HFFc6 (cell line): ENCODE data around the gene PPID. TPM values are rescaled to one million over a fixed set of nuclear protein-coding genes. Genes with fewer than 3 reads are reported as not detected.
"Not testable (repeated sequence)": the region's sequence is repeated elsewhere in the genome, so short reads cannot be mapped to it uniquely, and the experiment has no call there.

ENCODE experiments used
- DNase-seq: peaks from one replicate; pipeline ENCODE4 v3.0.0-alpha.2; 2018
- H3K27ac Mint-ChIP-seq: 2 replicates; pipeline ENCODE4 v1.8.0; 2020; ENCODE audit warnings: mild to moderate bottlenecking, mixed read lengths
- H3K27me3 Mint-ChIP-seq: 2 replicates; pipeline ENCODE4 v1.8.0; 2021; ENCODE audit warnings: mild to moderate bottlenecking, moderate library complexity, mixed read lengths; ENCODE audit not compliant: insufficient read depth
- H3K36me3 Mint-ChIP-seq: 2 replicates; pipeline ENCODE4 v1.8.0; 2021; ENCODE audit warnings: low read depth, mixed read lengths
- H3K4me1 Mint-ChIP-seq: 2 replicates; pipeline ENCODE4 v1.8.0; 2020; ENCODE audit warnings: low read depth, mixed read lengths
- H3K4me3 Mint-ChIP-seq: 2 replicates; pipeline ENCODE4 v1.8.0; 2020; ENCODE audit warnings: mild to moderate bottlenecking, moderate library complexity, mixed read lengths
- H3K9me3 Mint-ChIP-seq: 2 replicates; pipeline ENCODE4 v1.8.0; 2020; ENCODE audit warnings: mild to moderate bottlenecking, mixed read lengths
- total RNA-seq, 6 experiments: library from RNA; stranded (reverse); fragmentation: NEBNext Ultra II Directional; extraction: Animal tissue kit (Norgen Biotek cat#: 25700); gene quantifications; 2 replicates in 1 of 6; 3 replicates in 5 of 6; pipeline ENCODE4 v1.2.3, GENCODE V29; 2021
- TF ChIP-seq, protein P1 (sequence below): fragments of 200-600 bp; sonication (generic); IDR thresholded peaks from 2 replicates; pipeline ENCODE4 v1.5.0; 2021; ENCODE audit warnings: antibody characterized with exemption, mild to moderate bottlenecking

Gene PPID
- total RNA-seq, 6 experiments from 2014 or later: 23.2 to 30.2 (median 23.9) TPM

DNA sequence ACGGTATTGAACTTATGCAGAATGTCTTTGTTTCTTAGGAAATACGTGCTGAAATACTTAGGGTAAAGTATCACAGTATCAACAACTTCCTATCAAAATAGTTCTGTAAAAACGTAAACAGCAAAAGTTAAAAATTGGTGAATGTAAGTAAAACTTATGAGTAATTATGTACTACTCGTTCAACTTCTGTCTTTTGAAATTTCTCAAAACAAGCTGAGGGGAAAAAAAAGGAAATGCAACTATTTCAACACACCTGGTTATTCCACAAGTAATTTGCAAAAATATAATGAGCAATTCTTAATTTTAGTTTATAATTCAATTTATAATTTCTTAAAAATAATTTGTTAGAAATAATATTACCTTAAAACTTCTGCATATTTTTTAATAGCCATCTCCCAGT, 8.3 kb downstream of the PPID start:
- Mint-ChIP-seq H3K4me3 (no peak overlapping the region), H3K9me3 (no peaks in the 10 kb centered on the region), H3K36me3 (peaks cover 51% of the 10 kb centered on the region), H3K4me1 (no peaks in the 10 kb centered on the region; the same call in 1 of the 2 replicates), H3K27me3 (no peaks in the 10 kb centered on the region), H3K27ac (no peak overlapping the region)
- TF ChIP-seq, protein P1, sequence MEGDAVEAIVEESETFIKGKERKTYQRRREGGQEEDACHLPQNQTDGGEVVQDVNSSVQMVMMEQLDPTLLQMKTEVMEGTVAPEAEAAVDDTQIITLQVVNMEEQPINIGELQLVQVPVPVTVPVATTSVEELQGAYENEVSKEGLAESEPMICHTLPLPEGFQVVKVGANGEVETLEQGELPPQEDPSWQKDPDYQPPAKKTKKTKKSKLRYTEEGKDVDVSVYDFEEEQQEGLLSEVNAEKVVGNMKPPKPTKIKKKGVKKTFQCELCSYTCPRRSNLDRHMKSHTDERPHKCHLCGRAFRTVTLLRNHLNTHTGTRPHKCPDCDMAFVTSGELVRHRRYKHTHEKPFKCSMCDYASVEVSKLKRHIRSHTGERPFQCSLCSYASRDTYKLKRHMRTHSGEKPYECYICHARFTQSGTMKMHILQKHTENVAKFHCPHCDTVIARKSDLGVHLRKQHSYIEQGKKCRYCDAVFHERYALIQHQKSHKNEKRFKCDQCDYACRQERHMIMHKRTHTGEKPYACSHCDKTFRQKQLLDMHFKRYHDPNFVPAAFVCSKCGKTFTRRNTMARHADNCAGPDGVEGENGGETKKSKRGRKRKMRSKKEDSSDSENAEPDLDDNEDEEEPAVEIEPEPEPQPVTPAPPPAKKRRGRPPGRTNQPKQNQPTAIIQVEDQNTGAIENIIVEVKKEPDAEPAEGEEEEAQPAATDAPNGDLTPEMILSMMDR: no peak
- no peak for DNase-seq

DNA sequence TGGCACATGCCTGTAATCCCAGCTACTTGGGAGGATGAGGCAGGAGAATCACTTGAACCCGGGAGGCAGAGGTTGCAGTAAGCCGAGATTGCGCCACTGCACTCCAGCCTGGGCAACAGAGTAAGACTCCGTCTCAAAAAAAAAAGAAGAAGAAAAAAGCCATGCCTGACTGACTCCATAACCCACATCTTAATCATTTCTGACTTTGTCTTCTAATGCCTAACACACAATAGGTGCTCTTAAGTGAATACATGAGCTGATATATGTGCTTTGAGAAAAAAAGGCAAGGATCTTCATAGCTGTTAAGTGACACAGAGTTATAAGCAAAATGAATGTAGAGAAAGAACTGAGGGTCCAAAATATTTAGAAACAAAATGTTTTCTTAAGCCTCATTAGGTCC, 10.6 kb downstream of the PPID start:
- not testable (repeated sequence) for H3K27ac Mint-ChIP-seq, H3K27me3 Mint-ChIP-seq
- H3K36me3 Mint-ChIP-seq: peaks cover 36% of the 10 kb centered on the region

DNA sequence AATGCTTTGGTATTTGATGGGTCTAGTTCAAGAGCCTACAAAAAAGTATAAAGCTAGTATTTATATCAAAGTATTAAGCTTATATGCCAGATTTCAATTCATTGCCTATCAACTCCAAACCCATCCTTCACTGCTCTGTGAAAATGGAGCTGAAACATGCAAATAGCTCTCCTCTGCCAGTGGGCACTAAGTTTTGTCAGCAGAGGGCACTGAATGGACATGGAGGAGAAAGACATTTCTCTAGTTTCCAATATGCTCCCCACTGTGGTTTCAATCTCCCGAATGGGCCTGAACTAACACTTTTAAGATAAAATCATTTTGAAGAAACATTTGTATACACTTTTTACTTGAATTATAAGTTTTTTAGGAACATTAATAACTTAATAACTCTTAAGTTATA, 12.4 kb downstream of the PPID start:
- Mint-ChIP-seq H3K27me3 (no peaks in the 10 kb centered on the region), H3K27ac (no peak overlapping the region), H3K4me3 (no peak overlapping the region), H3K4me1 (no peaks in the 10 kb centered on the region; the same call in 1 of the 2 replicates), H3K9me3 (no peaks in the 10 kb centered on the region), H3K36me3 (peaks cover 30% of the 10 kb centered on the region)
- peak; percentile 19 for DNase-seq
- TF ChIP-seq, protein P1: peak; percentile 61; the same call in 1 of the 2 replicates

More for the DNA sequence above, 10.6 kb downstream of the PPID start:
- not testable (repeated sequence) for H3K9me3 Mint-ChIP-seq, H3K4me3 Mint-ChIP-seq, H3K4me1 Mint-ChIP-seq, DNase-seq

DNA sequence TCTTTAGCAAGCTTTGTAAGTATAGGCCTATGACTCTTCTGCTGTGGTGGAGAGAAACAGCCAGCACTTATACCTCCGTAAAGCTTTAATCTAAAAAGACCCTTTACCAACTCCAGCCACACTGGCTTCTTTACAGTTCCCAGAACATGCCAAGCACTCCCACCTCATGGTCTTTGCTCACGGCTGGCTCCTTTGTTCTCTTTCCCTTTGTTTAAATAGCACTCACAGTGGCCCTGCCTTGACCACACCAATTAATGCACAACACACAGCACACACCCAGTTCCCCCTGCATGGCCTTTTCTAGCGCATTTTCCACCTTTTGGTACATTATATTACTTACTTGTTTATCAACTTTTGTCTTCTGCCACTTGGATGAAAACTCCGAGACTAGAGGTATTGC, 18.9 kb downstream of the PPID start:
- Mint-ChIP-seq H3K4me1 (no peaks in the 10 kb centered on the region), H3K9me3 (no peaks in the 10 kb centered on the region), H3K27me3 (no peaks in the 10 kb centered on the region), H3K4me3 (no peak overlapping the region), H3K27ac (no peak overlapping the region), H3K36me3 (peaks cover 8% of the 10 kb centered on the region; the same call in 1 of the 2 replicates)
- TF ChIP-seq, protein P1: no peak
- DNase-seq: no peak

DNA sequence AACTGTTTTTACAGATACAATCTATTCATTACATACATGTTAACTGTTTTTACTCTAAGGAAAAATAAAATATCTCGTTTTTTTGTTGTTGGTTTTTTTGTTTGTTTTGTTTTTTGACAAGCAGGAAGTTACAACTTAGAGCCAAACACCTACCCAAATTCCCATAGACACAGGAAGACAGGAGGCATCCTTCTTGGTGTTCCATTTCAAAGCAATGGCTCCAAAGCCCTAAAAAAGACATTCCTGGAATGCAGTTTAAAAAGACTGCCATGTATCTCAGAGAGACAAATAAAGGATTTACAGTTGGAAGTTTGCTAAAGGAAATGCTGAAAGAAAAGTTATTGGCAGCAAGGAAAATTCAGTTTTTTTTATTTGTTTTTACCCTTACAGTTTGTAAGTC, 34.4 kb downstream of the PPID start:
- Mint-ChIP-seq H3K27me3 (no peaks in the 10 kb centered on the region), H3K9me3 (no peaks in the 10 kb centered on the region), H3K36me3 (no peaks in the 10 kb centered on the region), H3K27ac (no peak overlapping the region), H3K4me3 (no peak overlapping the region), H3K4me1 (no peaks in the 10 kb centered on the region)
- TF ChIP-seq, protein P1: no peak
- no peak for DNase-seq

DNA sequence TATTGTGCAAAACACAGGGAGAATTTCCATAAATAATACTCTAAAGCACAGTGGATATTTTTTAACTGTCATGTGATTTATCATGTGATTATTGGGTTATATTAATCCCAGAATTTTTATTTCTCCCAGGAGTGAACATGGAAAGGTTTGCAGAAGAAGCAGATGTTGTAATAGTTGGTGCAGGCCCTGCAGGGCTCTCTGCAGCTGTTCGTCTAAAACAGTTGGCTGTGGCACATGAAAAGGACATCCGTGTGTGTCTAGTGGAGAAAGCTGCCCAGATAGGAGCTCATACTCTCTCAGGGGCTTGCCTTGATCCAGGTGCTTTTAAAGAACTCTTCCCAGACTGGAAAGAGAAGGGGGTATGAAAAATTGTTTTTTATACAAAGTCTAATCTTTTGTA, 41.1 kb downstream of the PPID start:
- Mint-ChIP-seq H3K4me3 (no peak overlapping the region), H3K9me3 (no peaks in the 10 kb centered on the region), H3K36me3 (peaks cover 4% of the 10 kb centered on the region; the same call in 1 of the 2 replicates), H3K27me3 (no peaks in the 10 kb centered on the region), H3K27ac (no peak overlapping the region), H3K4me1 (no peaks in the 10 kb centered on the region)
- DNase-seq: no peak
- TF ChIP-seq, protein P1: no peak
